H9 (cell line): Measurements from ENCODE around the gene NTRK3. TPM values are rescaled to one million over a fixed set of nuclear protein-coding genes. Genes with fewer than 3 reads are reported as not detected.

Experiments
- DNase-seq: peaks from one replicate; pipeline ENCODE4 v3.0.0-alpha.2; 2017
- H2AFZ ChIP-seq: one replicate; pipeline ENCODE4 v1.6.1; 2013; ENCODE audit warnings: mild to moderate bottlenecking, low read length, control low read depth, moderate library complexity
- H2AK5ac ChIP-seq: 2 replicates; pipeline ENCODE4 v1.6.1; 2013; ENCODE audit warnings: low read length, control low read depth, mixed read lengths; ENCODE audit not compliant: insufficient read length
- H2BK120ac ChIP-seq: one replicate; pipeline ENCODE4 v1.6.1; 2013; ENCODE audit warnings: low read depth, mild to moderate bottlenecking, low read length, control low read depth, inconsistent platforms; ENCODE audit not compliant: poor library complexity, severe bottlenecking
- H2BK12ac ChIP-seq: 2 replicates; pipeline ENCODE4 v1.6.1; 2013; ENCODE audit warnings: low read length, control low read depth, mixed read lengths, low read depth; ENCODE audit not compliant: insufficient read length
- H2BK15ac ChIP-seq: 2 replicates; pipeline ENCODE4 v1.6.1; 2013; ENCODE audit warnings: low read depth, low read length, control low read depth
- H2BK20ac ChIP-seq: one replicate; pipeline ENCODE4 v1.6.1; 2013; ENCODE audit warnings: low read depth, mild to moderate bottlenecking, low read length, control low read depth, inconsistent platforms; ENCODE audit not compliant: poor library complexity, severe bottlenecking
- H2BK5ac ChIP-seq: 2 replicates; pipeline ENCODE4 v1.6.1; 2013; ENCODE audit warnings: low read length, control low read depth, mixed read lengths; ENCODE audit not compliant: insufficient read length
- H3K14ac ChIP-seq: 2 replicates; pipeline ENCODE4 v1.6.1; 2013; ENCODE audit warnings: low read length, control low read depth; ENCODE audit not compliant: insufficient read depth
- H3K18ac ChIP-seq: 2 replicates; pipeline ENCODE4 v1.6.1; 2013; ENCODE audit warnings: low read depth, mild to moderate bottlenecking, mixed read lengths, low read length, control low read depth; ENCODE audit not compliant: insufficient read length
- H3K23ac ChIP-seq: 2 replicates; pipeline ENCODE4 v1.6.1; 2013; ENCODE audit warnings: low read length, control low read depth, mixed read lengths, low read depth; ENCODE audit not compliant: insufficient read length
- H3K23me2 ChIP-seq: 2 replicates; pipeline ENCODE4 v1.6.1; 2013; ENCODE audit warnings: low read depth, mild to moderate bottlenecking, mixed read lengths, low read length, control low read depth; ENCODE audit not compliant: insufficient read length, poor library complexity, severe bottlenecking
- H3K27ac ChIP-seq: 2 replicates; pipeline ENCODE4 v1.5.1; 2013; ENCODE audit warnings: low read length, control low read depth, mixed read lengths, low read depth; ENCODE audit not compliant: insufficient read length
- H3K27me3 ChIP-seq: 2 replicates; pipeline ENCODE4 v1.6.1; 2013; ENCODE audit warnings: low read length, control low read depth, inconsistent platforms; ENCODE audit not compliant: insufficient read depth
- H3K4ac ChIP-seq: 2 replicates; pipeline ENCODE4 v1.6.1; 2013; ENCODE audit warnings: low read depth, mild to moderate bottlenecking, control low read depth, inconsistent platforms, low read length, moderate library complexity
- H3K4me1 ChIP-seq: 2 replicates; pipeline ENCODE4 v1.6.1; 2013; ENCODE audit warnings: low read length, control low read depth, inconsistent platforms; ENCODE audit not compliant: insufficient read depth
- H3K4me2 ChIP-seq: 2 replicates; pipeline ENCODE4 v1.6.1; 2013; ENCODE audit warnings: low read length, control low read depth, mixed read lengths; ENCODE audit not compliant: insufficient read length, insufficient read depth
- H3K56ac ChIP-seq: 2 replicates; pipeline ENCODE4 v1.6.1; 2013; ENCODE audit warnings: low read depth, mild to moderate bottlenecking, mixed read lengths, low read length, control low read depth; ENCODE audit not compliant: insufficient read length
- H3K79me1 ChIP-seq: 2 replicates; pipeline ENCODE4 v1.6.1; 2013; ENCODE audit warnings: low read depth, mild to moderate bottlenecking, moderate library complexity, low read length, control low read depth, inconsistent platforms; ENCODE audit not compliant: insufficient read depth, poor library complexity, severe bottlenecking
- H3K79me2 ChIP-seq: 2 replicates; pipeline ENCODE4 v1.6.1; 2013; ENCODE audit warnings: low read length, control low read depth, inconsistent platforms; ENCODE audit not compliant: insufficient read depth
- H3K9ac ChIP-seq: 2 replicates; pipeline ENCODE4 v1.6.1; 2013; ENCODE audit warnings: low read length, control low read depth, mixed read lengths; ENCODE audit not compliant: insufficient read length; ENCODE audit errors: extremely low read depth
- H3K9me3 ChIP-seq: one replicate; pipeline ENCODE4 v1.6.1; 2013; ENCODE audit warnings: low read depth, low read length, inconsistent platforms; ENCODE audit not compliant: control insufficient read depth
- H3T11ph ChIP-seq: one replicate; pipeline ENCODE4 v1.6.1; 2013; ENCODE audit warnings: mild to moderate bottlenecking, low read length, control low read depth, inconsistent platforms
- H4K20me1 ChIP-seq: one replicate; pipeline ENCODE4 v1.6.1; 2013; ENCODE audit not compliant: control insufficient read depth, insufficient read length, insufficient read depth
- H4K5ac ChIP-seq: 2 replicates; pipeline ENCODE4 v1.6.1; 2013; ENCODE audit warnings: low read depth, mild to moderate bottlenecking, mixed read lengths, low read length, control low read depth; ENCODE audit not compliant: insufficient read length
- H4K8ac ChIP-seq: replicated peaks from 2 replicates; pipeline ENCODE4 v1.6.1; 2013; ENCODE audit warnings: low read length, control low read depth, mixed read lengths, low read depth; ENCODE audit not compliant: insufficient read length
- H4K91ac ChIP-seq: 2 replicates; pipeline ENCODE4 v1.6.1; 2013; ENCODE audit warnings: low read depth, mild to moderate bottlenecking, moderate library complexity, mixed read lengths, low read length, control low read depth; ENCODE audit not compliant: insufficient read length
- H3K27ac Mint-ChIP-seq, 3 experiments: 2 replicates in 2 of 3; 3 replicates in 1 of 3; pipeline ENCODE4 v1.8.0; 2020 to 2021; ENCODE audit warnings: mixed read lengths in 3 of 3, mild to moderate bottlenecking in 1 of 3, moderate library complexity in 1 of 3
- H3K27me3 Mint-ChIP-seq: 2 replicates; pipeline ENCODE4 v1.8.0; 2021; ENCODE audit warnings: low read depth, mild to moderate bottlenecking, moderate library complexity, mixed read lengths
- H3K36me3 Mint-ChIP-seq, 3 experiments: 2 replicates in 2 of 3; 3 replicates in 1 of 3; pipeline ENCODE4 v1.8.0; 2020 to 2021; ENCODE audit warnings: low read depth in 3 of 3, mixed read lengths in 3 of 3; ENCODE audit not compliant: insufficient read depth in 1 of 3
- H3K4me1 Mint-ChIP-seq, 2 experiments: 2 replicates each; pipeline ENCODE4 v1.8.0; 2020; ENCODE audit warnings: mixed read lengths in 2 of 2
- H3K4me3 Mint-ChIP-seq, 2 experiments: 2 replicates in 1 of 2; 3 replicates in 1 of 2; pipeline ENCODE4 v1.8.0; 2020 to 2021; ENCODE audit warnings: mild to moderate bottlenecking in 2 of 2, mixed read lengths in 2 of 2, moderate library complexity in 1 of 2
- H3K9me3 Mint-ChIP-seq, 2 experiments: 2 replicates in 1 of 2; 3 replicates in 1 of 2; pipeline ENCODE4 v1.8.0; 2020; ENCODE audit warnings: mild to moderate bottlenecking in 2 of 2, mixed read lengths in 2 of 2, moderate library complexity in 1 of 2
- WGBS: extraction: QIAGEN DNeasy Blood & Tissue Kit; methylation state at CpG from one replicate; pipeline ENCODE4 v1.1.7; 2013; ENCODE audit warnings: missing lambda C conversion rate, low lambda C conversion rate, mixed read lengths; ENCODE audit not compliant: insufficient read length; ENCODE audit errors: extremely low coverage; 5-methylcytosine and 5-hydroxymethylcytosine counted together
- total RNA-seq: library from RNA; stranded (reverse); gene quantifications from 2 replicates; pipeline ENCODE4 v1.2.1, GENCODE V29; 2021
- TF ChIP-seq, protein P1 (sequence below): fragments of 200-600 bp; sonication (generic); conservative IDR thresholded peaks from 3 replicates; pipeline ENCODE4 v1.8.0; 2021; ENCODE audit warnings: antibody characterized with exemption, mild to moderate bottlenecking

Gene NTRK3
- total RNA-seq, 1 experiment from 2014 or later, result 2.5 TPM

DNA sequence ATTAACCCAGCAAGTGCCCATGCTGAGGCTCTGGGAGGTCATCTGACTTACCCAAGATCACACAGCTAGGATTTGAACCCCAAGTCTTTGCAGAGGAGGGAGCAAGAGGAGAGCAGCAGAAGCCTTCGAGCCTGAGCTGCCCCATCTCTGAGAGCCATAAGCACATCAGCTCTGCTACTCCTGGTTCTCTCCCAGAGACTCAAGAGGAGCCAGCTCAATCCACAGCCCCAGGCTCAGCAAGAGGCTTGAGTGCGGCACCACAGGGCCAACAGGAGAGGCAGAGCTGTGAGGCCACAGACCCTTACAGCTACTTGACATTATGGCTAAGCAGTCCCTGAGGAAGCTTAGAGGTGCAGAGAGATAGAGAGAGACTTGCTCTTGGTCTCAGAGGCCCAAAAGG, 15.9 kb upstream of the NTRK3 start:
- Histone ChIP-seq H3K23me2 (no peaks in the 10 kb centered on the region), H3K9ac (no peak overlapping the region), H3K79me2 (no peaks in the 10 kb centered on the region), H2BK120ac (no peak overlapping the region), H4K91ac (no peak overlapping the region), H2BK15ac (no peak overlapping the region), H2BK12ac (no peak overlapping the region), H2BK20ac (no peak overlapping the region), H4K5ac (no peak overlapping the region), H3K18ac (no peak overlapping the region), H3K9me3 (no peaks in the 10 kb centered on the region), H2BK5ac (no peak overlapping the region), H3K4ac (no peak overlapping the region), H2AK5ac (no peak overlapping the region), H3K14ac (no peak overlapping the region), H3K27me3 (no peaks in the 10 kb centered on the region; the same call in 1 of the 2 replicates), H3K56ac (no peak overlapping the region), H3T11ph (no peak overlapping the region), H3K27ac (no peak overlapping the region), H3K4me2 (no peak overlapping the region), H4K20me1 (no peaks in the 10 kb centered on the region), H4K8ac (no peak overlapping the region), H2AFZ (no peak overlapping the region), H3K23ac (no peak overlapping the region), H3K79me1 (no peaks in the 10 kb centered on the region), H3K4me1 (no peaks in the 10 kb centered on the region)
- peak overlapping the region in 1 of 3 experiments; percentile 45; a peak in 1 of 7 replicates for H3K27ac Mint-ChIP-seq
- no peaks in the 10 kb centered on the region for H3K36me3 Mint-ChIP-seq
- H3K27me3 Mint-ChIP-seq, result peaks cover 74% of the 10 kb centered on the region
- no peak overlapping the region for H3K4me3 Mint-ChIP-seq
- no CpG with 5 or more reads among the region's 2 CpGs for WGBS
- no peak for DNase-seq
- peaks cover 0 to 13% of the 10 kb centered on the region in 2 experiments; a peak in 2 of 4 replicates for H3K4me1 Mint-ChIP-seq
- H3K9me3 Mint-ChIP-seq, result no peaks in the 10 kb centered on the region
- TF ChIP-seq, protein P1, sequence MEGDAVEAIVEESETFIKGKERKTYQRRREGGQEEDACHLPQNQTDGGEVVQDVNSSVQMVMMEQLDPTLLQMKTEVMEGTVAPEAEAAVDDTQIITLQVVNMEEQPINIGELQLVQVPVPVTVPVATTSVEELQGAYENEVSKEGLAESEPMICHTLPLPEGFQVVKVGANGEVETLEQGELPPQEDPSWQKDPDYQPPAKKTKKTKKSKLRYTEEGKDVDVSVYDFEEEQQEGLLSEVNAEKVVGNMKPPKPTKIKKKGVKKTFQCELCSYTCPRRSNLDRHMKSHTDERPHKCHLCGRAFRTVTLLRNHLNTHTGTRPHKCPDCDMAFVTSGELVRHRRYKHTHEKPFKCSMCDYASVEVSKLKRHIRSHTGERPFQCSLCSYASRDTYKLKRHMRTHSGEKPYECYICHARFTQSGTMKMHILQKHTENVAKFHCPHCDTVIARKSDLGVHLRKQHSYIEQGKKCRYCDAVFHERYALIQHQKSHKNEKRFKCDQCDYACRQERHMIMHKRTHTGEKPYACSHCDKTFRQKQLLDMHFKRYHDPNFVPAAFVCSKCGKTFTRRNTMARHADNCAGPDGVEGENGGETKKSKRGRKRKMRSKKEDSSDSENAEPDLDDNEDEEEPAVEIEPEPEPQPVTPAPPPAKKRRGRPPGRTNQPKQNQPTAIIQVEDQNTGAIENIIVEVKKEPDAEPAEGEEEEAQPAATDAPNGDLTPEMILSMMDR, result no peak
